ENCODE results near the gene COBLL1. TPM values are rescaled to one million over a fixed set of nuclear protein-coding genes. Genes with fewer than 3 reads are reported as not detected.

COBLL1 gene
- total RNA-seq, 3 donors from 2014 or later (not counting 1 experiment from before 2014, with no cell fraction given), result 0.85 to 13.4 (median 2.2) TPM

DNA sequence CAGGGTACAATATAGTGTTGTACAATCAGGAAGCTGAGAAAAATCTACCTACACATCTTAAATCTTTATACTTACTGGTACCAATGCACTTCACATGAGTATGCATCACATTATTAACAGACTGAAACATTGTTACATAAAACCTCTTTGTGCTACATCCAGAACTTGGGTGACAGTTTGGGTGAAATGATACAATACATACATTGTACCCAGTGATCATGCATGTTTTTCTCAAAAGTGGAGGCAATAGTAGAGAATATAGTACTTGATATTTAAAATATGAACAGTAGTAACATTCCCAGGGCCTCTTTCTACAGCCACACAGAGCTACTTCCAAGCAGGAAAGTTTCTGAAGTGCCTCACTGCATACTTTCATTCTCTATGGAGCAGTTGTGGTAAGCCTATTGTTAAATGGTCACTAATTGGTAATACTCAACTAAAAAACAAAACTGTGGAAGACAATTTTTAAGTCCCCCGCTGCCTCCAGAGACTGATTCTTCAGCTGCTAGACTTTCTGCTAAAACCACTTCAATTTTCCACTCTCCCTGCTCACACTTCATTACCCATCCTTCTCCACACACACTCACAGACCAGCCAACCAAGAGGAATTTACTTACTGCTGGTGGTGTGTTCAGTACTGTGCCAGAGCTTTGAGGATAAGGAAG lies 197.5 kb downstream of the COBLL1 start:
- no peaks in the 10 kb centered on the region for H3K36me3 Mint-ChIP-seq
- 93% methylated on average over 1 of the region's 1 CpG for WGBS (ENCODE audit: insufficient coverage)

GRCh38 chr2:164642946-164643555 lies 198.6 kb downstream of the COBLL1 start:
- intact Hi-C loops (cut with micrococcal nuclease), result no loop called here
- H3K27me3 Mint-ChIP-seq (ENCODE audit: low read depth in 2 of 2), result no peaks in the 10 kb centered on the region
- no peaks in the 10 kb centered on the region for H3K36me3 Mint-ChIP-seq
- no peaks in the 10 kb centered on the region for H3K4me1 ChIP-seq (ENCODE audit: control insufficient read depth, insufficient read depth, low read length)
- no peaks in the 10 kb centered on the region for H3K36me3 ChIP-seq (ENCODE audit: control insufficient read depth, insufficient read depth, low read length)
- no peaks in the 10 kb centered on the region for H3K4me1 Mint-ChIP-seq
- 80% methylated on average over 6 of the region's 8 CpGs for WGBS (ENCODE audit: insufficient coverage)
- peaks cover under 1 to 9% of the 10 kb centered on the region in 2 donors for H3K9me3 Mint-ChIP-seq
- no peak overlapping the region for H3K27ac ChIP-seq (ENCODE audit: low read length)
- DNase-seq, result no peak
- H3K27ac Mint-ChIP-seq, result no peak overlapping the region
- H3K9me3 ChIP-seq (ENCODE audit: control insufficient read depth, insufficient read depth, low read length), result no peaks in the 10 kb centered on the region
- no peak overlapping the region for H3K4me3 ChIP-seq (ENCODE audit: low read length)
- no peak overlapping the region for H3K4me3 Mint-ChIP-seq
- TF ChIP-seq, protein P1, sequence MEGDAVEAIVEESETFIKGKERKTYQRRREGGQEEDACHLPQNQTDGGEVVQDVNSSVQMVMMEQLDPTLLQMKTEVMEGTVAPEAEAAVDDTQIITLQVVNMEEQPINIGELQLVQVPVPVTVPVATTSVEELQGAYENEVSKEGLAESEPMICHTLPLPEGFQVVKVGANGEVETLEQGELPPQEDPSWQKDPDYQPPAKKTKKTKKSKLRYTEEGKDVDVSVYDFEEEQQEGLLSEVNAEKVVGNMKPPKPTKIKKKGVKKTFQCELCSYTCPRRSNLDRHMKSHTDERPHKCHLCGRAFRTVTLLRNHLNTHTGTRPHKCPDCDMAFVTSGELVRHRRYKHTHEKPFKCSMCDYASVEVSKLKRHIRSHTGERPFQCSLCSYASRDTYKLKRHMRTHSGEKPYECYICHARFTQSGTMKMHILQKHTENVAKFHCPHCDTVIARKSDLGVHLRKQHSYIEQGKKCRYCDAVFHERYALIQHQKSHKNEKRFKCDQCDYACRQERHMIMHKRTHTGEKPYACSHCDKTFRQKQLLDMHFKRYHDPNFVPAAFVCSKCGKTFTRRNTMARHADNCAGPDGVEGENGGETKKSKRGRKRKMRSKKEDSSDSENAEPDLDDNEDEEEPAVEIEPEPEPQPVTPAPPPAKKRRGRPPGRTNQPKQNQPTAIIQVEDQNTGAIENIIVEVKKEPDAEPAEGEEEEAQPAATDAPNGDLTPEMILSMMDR (IDR thresholded peaks at IDR 0.05), result no peak
- ATAC-seq, result no peak
- H3K27me3 ChIP-seq (ENCODE audit: control insufficient read depth, insufficient read depth, low read length), result no peaks in the 10 kb centered on the region

More for the DNA sequence above, 197.5 kb downstream of the COBLL1 start:
- Histone ChIP-seq H3K4me1 (ENCODE audit: control insufficient read depth, insufficient read depth, low read length) (no peaks in the 10 kb centered on the region), H3K27me3 (ENCODE audit: control insufficient read depth, insufficient read depth, low read length) (no peaks in the 10 kb centered on the region), H3K36me3 (ENCODE audit: control insufficient read depth, insufficient read depth, low read length) (no peaks in the 10 kb centered on the region), H3K4me3 (ENCODE audit: low read length) (no peak overlapping the region), H3K9me3 (ENCODE audit: control insufficient read depth, insufficient read depth, low read length) (no peaks in the 10 kb centered on the region), H3K27ac (ENCODE audit: low read length) (no peak overlapping the region)
- H3K4me3 Mint-ChIP-seq, result no peak overlapping the region
- H3K9me3 Mint-ChIP-seq, result peaks cover 0 to 11% of the 10 kb centered on the region in 2 donors
- intact Hi-C loops (cut with micrococcal nuclease), result no loop called here
- H3K27me3 Mint-ChIP-seq (ENCODE audit: low read depth in 2 of 2), result no peaks in the 10 kb centered on the region
- TF ChIP-seq, protein P1 (IDR thresholded peaks at IDR 0.05), result no peak
- DNase-seq (no peak), ATAC-seq (no peak)
- H3K4me1 Mint-ChIP-seq, result no peaks in the 10 kb centered on the region
- no peak overlapping the region for H3K27ac Mint-ChIP-seq

DNA sequence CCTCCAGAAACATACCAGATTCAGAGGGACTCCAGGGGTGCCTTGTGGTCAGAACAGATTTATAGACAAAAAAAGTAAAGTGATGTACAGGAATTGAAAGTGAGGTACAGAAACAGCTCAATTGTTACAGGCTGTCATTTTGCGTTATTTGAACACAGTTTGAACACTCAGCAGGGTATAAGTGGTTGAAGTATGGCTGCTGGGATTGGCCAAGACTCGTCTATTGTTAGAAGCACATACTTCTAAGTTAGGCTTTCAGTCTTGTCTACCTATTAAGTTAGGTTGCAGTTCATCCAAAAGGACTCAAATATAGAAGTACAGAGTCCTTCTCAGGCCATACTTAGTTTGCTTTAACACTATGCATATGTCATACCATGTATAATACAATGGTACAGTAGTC lies 199.4 kb downstream of the COBLL1 start:
- 83% methylated on average over 2 of the region's 2 CpGs for WGBS (ENCODE audit: insufficient coverage)
- no peak for ATAC-seq
- intact Hi-C loops (cut with micrococcal nuclease), result no loop called here

More for the DNA sequence above, 199.4 kb downstream of the COBLL1 start:
- H3K27me3 Mint-ChIP-seq (ENCODE audit: low read depth in 2 of 2), result no peaks in the 10 kb centered on the region
- Histone ChIP-seq H3K4me1 (ENCODE audit: control insufficient read depth, insufficient read depth, low read length) (no peaks in the 10 kb centered on the region), H3K9me3 (ENCODE audit: control insufficient read depth, insufficient read depth, low read length) (no peaks in the 10 kb centered on the region), H3K27me3 (ENCODE audit: control insufficient read depth, insufficient read depth, low read length) (no peaks in the 10 kb centered on the region), H3K4me3 (ENCODE audit: low read length) (no peak overlapping the region), H3K36me3 (ENCODE audit: control insufficient read depth, insufficient read depth, low read length) (no peaks in the 10 kb centered on the region), H3K27ac (ENCODE audit: low read length) (no peak overlapping the region)
- no peak overlapping the region for H3K4me3 Mint-ChIP-seq
- no peaks in the 10 kb centered on the region for H3K36me3 Mint-ChIP-seq
- TF ChIP-seq, protein P1 (IDR thresholded peaks at IDR 0.05), result no peak
- H3K27ac Mint-ChIP-seq, result no peak overlapping the region
- DNase-seq, result no peak
- peaks cover 2 to 8% of the 10 kb centered on the region in 2 donors for H3K9me3 Mint-ChIP-seq
- no peaks in the 10 kb centered on the region for H3K4me1 Mint-ChIP-seq

Other genes with a start within 250 kb of the COBLL1 start
- gene GRB14, start 220.3 kb downstream of the COBLL1 start, total RNA-seq, result not detected
- under 1 TPM in 1 of 3 donors, not detected in 2; 0.66 TPM for gene SLC38A11, start 113.7 kb upstream of the COBLL1 start, total RNA-seq